Bone marrow (tissue), 2 donors: ENCODE data around the gene ALLC.
"Not testable (repeated sequence)": the region's sequence is repeated elsewhere in the genome, so short reads cannot be mapped to it uniquely, and the experiment has no call there.

Experiments used
- DNase-seq, 2 donors: peaks; one replicate each; lab custom pipeline; 2025; lab: John Stamatoyannopoulos, UW

ALLC gene

GRCh38 chr2:3626118-3626811, 31.7 kb upstream of the ALLC start:
- DNase-seq = no peak

- no peak for DNase-seq
Observed at GRCh38 chr2:3626812-3627499, 31.0 kb upstream of the ALLC start.

- DNase-seq = no peak
Observed at GRCh38 chr2:3627500-3628100, 30.4 kb upstream of the ALLC start.

GRCh38 chr2:3628241-3628679, 29.7 kb upstream of the ALLC start:
- no peak for DNase-seq

- DNase-seq = no peak
Observed at GRCh38 chr2:3628800-3629199, 29.2 kb upstream of the ALLC start.

GRCh38 chr2:3630631-3631030, 27.4 kb upstream of the ALLC start:
- DNase-seq = no peak

- no peak for DNase-seq
Observed at GRCh38 chr2:3631161-3631850, 26.7 kb upstream of the ALLC start.

GRCh38 chr2:3631851-3632659, 25.9 kb upstream of the ALLC start:
- DNase-seq = no peak

GRCh38 chr2:3633089-3633981, 24.7 kb upstream of the ALLC start:
- no peak for DNase-seq

GRCh38 chr2:3633982-3634595, 23.9 kb upstream of the ALLC start:
- DNase-seq = no peak

- DNase-seq = no peak
Observed at GRCh38 chr2:3634596-3635121, 23.3 kb upstream of the ALLC start.

- no peak for DNase-seq
Observed at GRCh38 chr2:3635171-3635974, 22.6 kb upstream of the ALLC start.

- not testable (repeated sequence) for DNase-seq
Observed at GRCh38 chr2:3635975-3636327, 22.0 kb upstream of the ALLC start.

GRCh38 chr2:3636586-3637310, 21.3 kb upstream of the ALLC start:
- DNase-seq = no peak

GRCh38 chr2:3637311-3637675, 20.7 kb upstream of the ALLC start:
- DNase-seq = no peak

GRCh38 chr2:3637692-3638455, 20.1 kb upstream of the ALLC start:
- DNase-seq = no peak

GRCh38 chr2:3638456-3638810, 19.6 kb upstream of the ALLC start:
- DNase-seq = no peak

GRCh38 chr2:3639015-3639630, 18.9 kb upstream of the ALLC start:
- DNase-seq = no peak
